GM12873 (cell line): Measurements from ENCODE around the gene GRHL3.

Source experiments
- CTCF ChIP-seq: IDR thresholded peaks from 2 replicates; pipeline ENCODE4 v1.5.1; 2012; ENCODE audit warnings: low read depth, mild to moderate bottlenecking, moderate library complexity, low read length, control low read depth; ENCODE audit not compliant: insufficient read depth; ENCODE audit errors: missing control alignments

Gene GRHL3

GRCh38 chr1:24281591-24281990 lies 37.6 kb upstream of the GRHL3 start:
- TF ChIP-seq CTCF = no peak

- TF ChIP-seq CTCF = no peak
These were observed 36.7 kb upstream of the GRHL3 start for GRCh38 chr1:24282491-24282890.

- no peak for TF ChIP-seq CTCF
These were observed 35.6 kb upstream of the GRHL3 start for GRCh38 chr1:24283326-24284155.

GRCh38 chr1:24284156-24284471 lies 35.0 kb upstream of the GRHL3 start:
- TF ChIP-seq CTCF = no peak

- no peak for TF ChIP-seq CTCF
These were observed 33.9 kb upstream of the GRHL3 start for GRCh38 chr1:24285231-24285630.

- no peak for TF ChIP-seq CTCF
These were observed 32.7 kb upstream of the GRHL3 start for GRCh38 chr1:24286246-24287010.

- no peak for TF ChIP-seq CTCF
These were observed 30.7 kb upstream of the GRHL3 start for GRCh38 chr1:24288479-24288878.
